Neural progenitor cell (in vitro differentiated cells): ENCODE results near the gene EFNB2. TPM values are rescaled to one million over a fixed set of nuclear protein-coding genes. Genes with fewer than 3 reads are reported as not detected.

Experiments used
- DNase-seq: peaks from one replicate; pipeline ENCODE4 v3.0.0-alpha.2; 2016; ENCODE audit warnings: low spot score
- H2AFZ ChIP-seq: fragments of 200-600 bp; sonication (generic); replicated peaks from 2 replicates; pipeline ENCODE4 v1.6.1; 2016; ENCODE audit warnings: antibody characterized with exemption
- H3F3A ChIP-seq: fragments of 200-600 bp; sonication (generic); 2 replicates; pipeline ENCODE4 v1.6.1; 2016; ENCODE audit warnings: antibody characterized with exemption, low read depth
- H3K27ac ChIP-seq: fragments of 200-600 bp; sonication (generic); 2 replicates; pipeline ENCODE4 v1.5.1; 2016; ENCODE audit warnings: mild to moderate bottlenecking
- H3K27me3 ChIP-seq: fragments of 200-600 bp; sonication (generic); 2 replicates; pipeline ENCODE4 v1.6.1; 2016; ENCODE audit warnings: mild to moderate bottlenecking, moderate library complexity
- H3K36me3 ChIP-seq: fragments of 200-600 bp; sonication (generic); 2 replicates; pipeline ENCODE4 v1.5.1; 2016
- H3K4me1 ChIP-seq: fragments of 200-600 bp; sonication (generic); 2 replicates; pipeline ENCODE4 v1.6.1; 2016; ENCODE audit warnings: mixed run types
- H3K4me2 ChIP-seq: fragments of 200-600 bp; sonication (generic); 2 replicates; pipeline ENCODE4 v1.6.1; 2016
- H3K4me3 ChIP-seq: fragments of 200-600 bp; sonication (generic); 2 replicates; pipeline ENCODE4 v1.5.1; 2016
- H3K79me2 ChIP-seq: fragments of 200-600 bp; sonication (generic); 2 replicates; pipeline ENCODE4 v1.6.1; 2016; ENCODE audit warnings: low read depth
- H3K9ac ChIP-seq: fragments of 200-600 bp; sonication (generic); 2 replicates; pipeline ENCODE4 v1.6.1; 2016
- H3K9me3 ChIP-seq: fragments of 200-600 bp; sonication (generic); 2 replicates; pipeline ENCODE4 v1.5.1; 2016; ENCODE audit warnings: low read depth
- H4K20me1 ChIP-seq: fragments of 200-600 bp; sonication (generic); 2 replicates; pipeline ENCODE4 v1.6.1; 2016; ENCODE audit warnings: low read depth
- H3K27ac Mint-ChIP-seq: 3 replicates; pipeline ENCODE4 v1.8.0; 2021; ENCODE audit warnings: mixed read lengths
- H3K27me3 Mint-ChIP-seq: 2 replicates; pipeline ENCODE4 v1.8.0; 2022; ENCODE audit warnings: low read depth, mild to moderate bottlenecking, inconsistent platforms, moderate library complexity, mixed read lengths; ENCODE audit not compliant: insufficient read depth
- H3K36me3 Mint-ChIP-seq: 3 replicates; pipeline ENCODE4 v1.8.0; 2021; ENCODE audit warnings: mixed read lengths
- H3K4me1 Mint-ChIP-seq: 3 replicates; pipeline ENCODE4 v1.8.0; 2021; ENCODE audit warnings: mixed read lengths
- H3K4me3 Mint-ChIP-seq: 3 replicates; pipeline ENCODE4 v1.8.0; 2021; ENCODE audit warnings: mild to moderate bottlenecking, moderate library complexity, mixed read lengths
- H3K9me3 Mint-ChIP-seq: 3 replicates; pipeline ENCODE4 v1.8.0; 2020; ENCODE audit warnings: mixed read lengths
- EZH2 ChIP-seq: fragments of 200-600 bp; sonication (generic); IDR thresholded peaks from 2 replicates; pipeline ENCODE4 v1.6.1; 2017; ENCODE audit warnings: antibody characterized with exemption, mild to moderate bottlenecking, moderate library complexity
- EZH2phosphoT487 ChIP-seq: fragments of 200-600 bp; sonication (generic); IDR thresholded peaks from 2 replicates; pipeline ENCODE4 v1.6.1; 2017; ENCODE audit warnings: antibody characterized with exemption
- total RNA-seq: library from RNA; depleted of rRNA; stranded (reverse); fragments of >200 nt; gene quantifications from 2 replicates; pipeline ENCODE4 v1.2.3, GENCODE V29; 2015; ENCODE audit warnings: low replicate concordance
- TF ChIP-seq, protein P1 (sequence below): fragments of 200-600 bp; sonication (generic); IDR thresholded peaks from 2 replicates; pipeline ENCODE4 v1.5.1; 2017; ENCODE audit warnings: antibody characterized with exemption, mild to moderate bottlenecking

The EFNB2 gene
- total RNA-seq, 1 donor from 2014 or later, result 101 TPM

DNA sequence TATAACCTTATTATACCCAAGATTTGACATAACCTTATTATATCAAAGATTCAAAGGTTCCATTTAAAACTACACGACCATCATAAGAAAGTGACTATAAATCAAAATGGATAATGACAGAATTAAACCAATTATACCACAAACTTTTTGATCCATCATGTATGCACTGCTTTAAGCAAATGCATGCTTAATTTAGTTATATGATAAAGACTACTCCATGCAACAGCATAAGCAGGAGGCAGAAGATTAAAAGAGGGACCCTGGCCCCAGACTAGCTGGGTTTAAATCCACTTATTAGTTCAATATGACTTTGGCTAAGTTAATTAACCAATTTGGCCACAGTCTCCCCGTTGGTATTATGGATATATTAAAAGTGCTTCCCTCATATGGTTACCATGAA lies 11.4 kb downstream of the EFNB2 start:
- peaks cover 85% of the 10 kb centered on the region for H3K4me1 Mint-ChIP-seq
- Histone ChIP-seq H2AFZ (no peak overlapping the region), H3K36me3 (peaks cover 9% of the 10 kb centered on the region), H3K27ac (no peak overlapping the region), H3K9ac (no peak overlapping the region), H3K9me3 (no peaks in the 10 kb centered on the region), H3K4me3 (no peak overlapping the region), H3K4me2 (peak overlapping the region; percentile 29), H3F3A (peaks cover 10% of the 10 kb centered on the region), H3K27me3 (no peaks in the 10 kb centered on the region), H4K20me1 (peaks cover 100% of the 10 kb centered on the region), H3K4me1 (peaks cover 92% of the 10 kb centered on the region), H3K79me2 (peaks cover 100% of the 10 kb centered on the region)
- no peak overlapping the region for H3K4me3 Mint-ChIP-seq
- H3K36me3 Mint-ChIP-seq, result peaks cover 40% of the 10 kb centered on the region
- no peaks in the 10 kb centered on the region for H3K27me3 Mint-ChIP-seq
- no peak overlapping the region for H3K27ac Mint-ChIP-seq
- TF ChIP-seq EZH2phosphoT487 (no peak), EZH2 (no peak)
- TF ChIP-seq, protein P1, sequence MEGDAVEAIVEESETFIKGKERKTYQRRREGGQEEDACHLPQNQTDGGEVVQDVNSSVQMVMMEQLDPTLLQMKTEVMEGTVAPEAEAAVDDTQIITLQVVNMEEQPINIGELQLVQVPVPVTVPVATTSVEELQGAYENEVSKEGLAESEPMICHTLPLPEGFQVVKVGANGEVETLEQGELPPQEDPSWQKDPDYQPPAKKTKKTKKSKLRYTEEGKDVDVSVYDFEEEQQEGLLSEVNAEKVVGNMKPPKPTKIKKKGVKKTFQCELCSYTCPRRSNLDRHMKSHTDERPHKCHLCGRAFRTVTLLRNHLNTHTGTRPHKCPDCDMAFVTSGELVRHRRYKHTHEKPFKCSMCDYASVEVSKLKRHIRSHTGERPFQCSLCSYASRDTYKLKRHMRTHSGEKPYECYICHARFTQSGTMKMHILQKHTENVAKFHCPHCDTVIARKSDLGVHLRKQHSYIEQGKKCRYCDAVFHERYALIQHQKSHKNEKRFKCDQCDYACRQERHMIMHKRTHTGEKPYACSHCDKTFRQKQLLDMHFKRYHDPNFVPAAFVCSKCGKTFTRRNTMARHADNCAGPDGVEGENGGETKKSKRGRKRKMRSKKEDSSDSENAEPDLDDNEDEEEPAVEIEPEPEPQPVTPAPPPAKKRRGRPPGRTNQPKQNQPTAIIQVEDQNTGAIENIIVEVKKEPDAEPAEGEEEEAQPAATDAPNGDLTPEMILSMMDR, result no peak
- H3K9me3 Mint-ChIP-seq, result no peaks in the 10 kb centered on the region
- DNase-seq, result no peak

DNA sequence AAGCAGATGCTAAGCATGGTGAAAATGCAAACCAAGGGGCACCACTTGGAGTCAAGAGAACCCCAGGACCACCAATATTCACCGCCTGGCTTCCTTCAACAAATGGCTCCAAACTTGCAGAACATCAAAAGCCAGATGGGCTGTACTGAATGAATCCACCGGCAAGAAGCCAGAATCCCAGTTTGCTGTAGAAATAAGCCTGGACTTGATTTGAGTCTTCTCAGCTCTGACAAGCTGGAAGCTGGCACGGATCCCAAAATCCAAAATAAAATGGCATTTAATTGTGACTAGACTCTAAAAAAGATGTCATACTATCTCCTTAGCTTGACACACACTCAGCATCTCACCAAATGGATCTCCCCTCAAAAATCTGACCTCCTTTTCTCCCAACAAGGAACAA lies 11.9 kb downstream of the EFNB2 start:
- no peak overlapping the region for H3K27ac Mint-ChIP-seq
- peaks cover 100% of the 10 kb centered on the region for H3K79me2 ChIP-seq

DNA sequence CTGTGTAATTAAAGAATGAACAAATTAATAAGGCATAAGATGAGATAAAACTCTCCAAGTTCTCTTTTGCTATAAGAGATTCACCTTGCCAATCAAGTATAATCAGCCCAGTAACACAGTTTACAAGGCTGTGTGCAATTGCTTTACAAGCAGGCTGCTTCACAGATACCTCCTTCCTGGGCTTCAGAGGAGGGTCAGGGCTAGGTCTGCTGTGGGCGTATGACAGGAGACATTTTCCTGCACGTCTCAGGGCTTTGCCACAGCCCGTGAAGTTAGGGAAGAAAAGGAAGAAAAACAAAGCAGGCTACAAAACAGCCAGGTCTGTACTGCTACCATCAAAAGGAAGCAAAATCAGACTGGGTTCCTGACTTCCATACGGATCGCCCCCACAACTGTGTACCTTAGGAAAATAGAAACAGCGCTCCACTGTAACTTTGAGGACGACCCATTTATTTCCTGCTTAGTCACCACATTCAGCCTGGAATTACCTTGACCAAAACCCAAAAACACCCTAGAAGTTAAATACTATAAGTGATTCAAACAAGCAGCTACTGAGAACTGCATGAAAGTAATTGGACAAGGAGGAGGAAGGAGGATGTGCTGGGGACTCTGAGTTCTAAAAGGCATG lies 12.4 kb downstream of the EFNB2 start:
- no peaks in the 10 kb centered on the region for H3K27me3 Mint-ChIP-seq
- Histone ChIP-seq H3K4me3 (no peak overlapping the region), H3K36me3 (peaks cover 3% of the 10 kb centered on the region), H4K20me1 (peaks cover 100% of the 10 kb centered on the region), H3K27me3 (no peaks in the 10 kb centered on the region), H2AFZ (no peak overlapping the region), H3K27ac (no peak overlapping the region), H3K9me3 (no peaks in the 10 kb centered on the region), H3K4me2 (peak overlapping the region; percentile 25), H3K4me1 (peaks cover 81% of the 10 kb centered on the region), H3F3A (no peaks in the 10 kb centered on the region), H3K9ac (no peak overlapping the region), H3K79me2 (peaks cover 100% of the 10 kb centered on the region)
- TF ChIP-seq, protein P1, result no peak
- TF ChIP-seq EZH2phosphoT487, result no peak
- no peak for TF ChIP-seq EZH2
- H3K27ac Mint-ChIP-seq, result no peak overlapping the region
- H3K36me3 Mint-ChIP-seq, result peaks cover 51% of the 10 kb centered on the region
- peak overlapping the region; percentile 10 for H3K4me3 Mint-ChIP-seq
- peaks cover 7% of the 10 kb centered on the region for H3K9me3 Mint-ChIP-seq
- peaks cover 84% of the 10 kb centered on the region for H3K4me1 Mint-ChIP-seq
- no peak for DNase-seq

More for the DNA sequence above, 11.9 kb downstream of the EFNB2 start:
- Histone ChIP-seq H4K20me1 (peaks cover 100% of the 10 kb centered on the region), H3K9me3 (no peaks in the 10 kb centered on the region), H3K4me3 (no peak overlapping the region), H3K27ac (no peak overlapping the region), H3F3A (peaks cover 4% of the 10 kb centered on the region), H3K36me3 (peaks cover 8% of the 10 kb centered on the region), H3K27me3 (no peaks in the 10 kb centered on the region), H3K4me1 (peaks cover 87% of the 10 kb centered on the region), H3K4me2 (peak overlapping the region; percentile 29), H3K9ac (no peak overlapping the region), H2AFZ (no peak overlapping the region)
- TF ChIP-seq EZH2 (no peak), EZH2phosphoT487 (no peak)
- TF ChIP-seq, protein P1, result no peak
- Mint-ChIP-seq H3K9me3 (peaks cover 5% of the 10 kb centered on the region), H3K27me3 (no peaks in the 10 kb centered on the region), H3K4me1 (peaks cover 85% of the 10 kb centered on the region), H3K4me3 (no peak overlapping the region), H3K36me3 (peaks cover 45% of the 10 kb centered on the region)
- DNase-seq, result no peak
